Loucy (cell line): ENCODE results near the gene FTL.

ENCODE experiments used
- EZH2phosphoT487 ChIP-seq: fragments of 200-600 bp; IDR thresholded peaks from 2 replicates; pipeline ENCODE4 v1.6.1; 2018; ENCODE audit warnings: antibody characterized with exemption, mild to moderate bottlenecking, moderate library complexity, borderline replicate concordance
- TF ChIP-seq, protein P1 (sequence below): fragments of 200-600 bp; sonication (generic); conservative IDR thresholded peaks from 2 replicates; pipeline ENCODE4 v1.5.1; 2014; ENCODE audit warnings: mild to moderate bottlenecking, antibody characterized with exemption, low read length

GRCh38 chr19:48945415-48945814 lies 19.7 kb upstream of the FTL start:
- TF ChIP-seq, protein P1, sequence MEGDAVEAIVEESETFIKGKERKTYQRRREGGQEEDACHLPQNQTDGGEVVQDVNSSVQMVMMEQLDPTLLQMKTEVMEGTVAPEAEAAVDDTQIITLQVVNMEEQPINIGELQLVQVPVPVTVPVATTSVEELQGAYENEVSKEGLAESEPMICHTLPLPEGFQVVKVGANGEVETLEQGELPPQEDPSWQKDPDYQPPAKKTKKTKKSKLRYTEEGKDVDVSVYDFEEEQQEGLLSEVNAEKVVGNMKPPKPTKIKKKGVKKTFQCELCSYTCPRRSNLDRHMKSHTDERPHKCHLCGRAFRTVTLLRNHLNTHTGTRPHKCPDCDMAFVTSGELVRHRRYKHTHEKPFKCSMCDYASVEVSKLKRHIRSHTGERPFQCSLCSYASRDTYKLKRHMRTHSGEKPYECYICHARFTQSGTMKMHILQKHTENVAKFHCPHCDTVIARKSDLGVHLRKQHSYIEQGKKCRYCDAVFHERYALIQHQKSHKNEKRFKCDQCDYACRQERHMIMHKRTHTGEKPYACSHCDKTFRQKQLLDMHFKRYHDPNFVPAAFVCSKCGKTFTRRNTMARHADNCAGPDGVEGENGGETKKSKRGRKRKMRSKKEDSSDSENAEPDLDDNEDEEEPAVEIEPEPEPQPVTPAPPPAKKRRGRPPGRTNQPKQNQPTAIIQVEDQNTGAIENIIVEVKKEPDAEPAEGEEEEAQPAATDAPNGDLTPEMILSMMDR: no peak
- no peak for TF ChIP-seq EZH2phosphoT487
